Neural crest cell (in vitro differentiated cells): Measurements from ENCODE around the gene ERCC6L2. TPM values are rescaled to one million over a fixed set of nuclear protein-coding genes. Genes with fewer than 3 reads are reported as not detected.

Experiments
- DNase-seq: peaks from one replicate; pipeline ENCODE4 v3.0.0; 2021; ENCODE audit warnings: low read depth, mixed read lengths, low spot score
- H3K27ac Mint-ChIP-seq: one replicate; pipeline ENCODE4 v1.8.0; 2021; ENCODE audit warnings: mild to moderate bottlenecking, mixed read lengths; ENCODE audit not compliant: unreplicated experiment
- H3K27me3 Mint-ChIP-seq: 2 replicates; pipeline ENCODE4 v1.8.0; 2021; ENCODE audit warnings: low read depth, mild to moderate bottlenecking, mixed read lengths
- H3K36me3 Mint-ChIP-seq: 2 replicates; pipeline ENCODE4 v1.8.0; 2021; ENCODE audit warnings: low read depth, mild to moderate bottlenecking, mixed read lengths
- H3K4me1 Mint-ChIP-seq: 2 replicates; pipeline ENCODE4 v1.8.0; 2021; ENCODE audit warnings: mixed read lengths
- H3K4me3 Mint-ChIP-seq: one replicate; pipeline ENCODE4 v1.8.0; 2021; ENCODE audit warnings: mild to moderate bottlenecking, mixed read lengths
- H3K9me3 Mint-ChIP-seq: 2 replicates; pipeline ENCODE4 v1.8.0; 2021; ENCODE audit warnings: mixed read lengths
- CTCF ChIP-seq: fragments of 200-600 bp; sonication (generic); conservative IDR thresholded peaks from 2 replicates; pipeline ENCODE4 v1.5.0; 2021; ENCODE audit warnings: antibody characterized with exemption, mild to moderate bottlenecking
- total RNA-seq: library from RNA; stranded (reverse); gene quantifications from 2 replicates; pipeline ENCODE4 v1.2.1, GENCODE V29; 2021

Gene ERCC6L2
- total RNA-seq, 1 donor from 2014 or later, result 58.1 TPM

- no peak for TF ChIP-seq CTCF
- peaks cover 22% of the 10 kb centered on the region for H3K36me3 Mint-ChIP-seq
- H3K27me3 Mint-ChIP-seq, result no peaks in the 10 kb centered on the region
- no peak for DNase-seq
- peaks cover 2% of the 10 kb centered on the region for H3K9me3 Mint-ChIP-seq
- peaks cover 18% of the 10 kb centered on the region for H3K4me1 Mint-ChIP-seq
- no peak overlapping the region for H3K4me3 Mint-ChIP-seq
- no peak overlapping the region for H3K27ac Mint-ChIP-seq
Measured at GRCh38 chr9:95876138-95876444, 600 bp downstream of the ERCC6L2 start.

GRCh38 chr9:95876595-95876994 is 1.1 kb downstream of the ERCC6L2 start:
- Mint-ChIP-seq H3K27me3 (no peaks in the 10 kb centered on the region), H3K4me1 (peaks cover 18% of the 10 kb centered on the region), H3K36me3 (peaks cover 19% of the 10 kb centered on the region), H3K4me3 (no peak overlapping the region), H3K9me3 (peaks cover 2% of the 10 kb centered on the region), H3K27ac (no peak overlapping the region)
- TF ChIP-seq CTCF, result no peak
- no peak for DNase-seq

- TF ChIP-seq CTCF, result no peak
- H3K4me3 Mint-ChIP-seq, result no peak overlapping the region
- H3K9me3 Mint-ChIP-seq, result peaks cover 2% of the 10 kb centered on the region
Measured at GRCh38 chr9:95877984-95878383, 2.5 kb downstream of the ERCC6L2 start.

GRCh38 chr9:95879591-95879990 is 4.1 kb downstream of the ERCC6L2 start:
- H3K27ac Mint-ChIP-seq, result no peak overlapping the region
- H3K4me1 Mint-ChIP-seq, result peaks cover 8% of the 10 kb centered on the region
- no peak for DNase-seq
- no peaks in the 10 kb centered on the region for H3K27me3 Mint-ChIP-seq
- peak overlapping the region; percentile 41 for H3K4me3 Mint-ChIP-seq
- peaks cover 2% of the 10 kb centered on the region for H3K9me3 Mint-ChIP-seq
- TF ChIP-seq CTCF, result no peak
- peaks cover 14% of the 10 kb centered on the region for H3K36me3 Mint-ChIP-seq

More at GRCh38 chr9:95877984-95878383, 2.5 kb downstream of the ERCC6L2 start:
- DNase-seq, result no peak
- H3K36me3 Mint-ChIP-seq, result peaks cover 13% of the 10 kb centered on the region
- H3K4me1 Mint-ChIP-seq, result peaks cover 18% of the 10 kb centered on the region
- H3K27me3 Mint-ChIP-seq, result no peaks in the 10 kb centered on the region
- H3K27ac Mint-ChIP-seq, result peak overlapping the region; percentile 30

- Mint-ChIP-seq H3K27ac (no peak overlapping the region), H3K4me3 (no peak overlapping the region)
Measured at GRCh38 chr9:95880021-95880690, 4.7 kb downstream of the ERCC6L2 start.

More at GRCh38 chr9:95880021-95880690, 4.7 kb downstream of the ERCC6L2 start:
- Mint-ChIP-seq H3K36me3 (peaks cover 20% of the 10 kb centered on the region), H3K4me1 (peaks cover 6% of the 10 kb centered on the region), H3K9me3 (peaks cover 2% of the 10 kb centered on the region), H3K27me3 (no peaks in the 10 kb centered on the region)
- TF ChIP-seq CTCF, result no peak
- no peak for DNase-seq
